ENCODE measurements around the gene BOD1L2. TPM values are rescaled to one million over a fixed set of nuclear protein-coding genes. Genes with fewer than 3 reads are reported as not detected.

Gene BOD1L2
- total RNA-seq, 1 donor from 2014 or later: not detected

GRCh38 chr18:57121542-57122112 lies 25.3 kb upstream of the BOD1L2 start:
- Mint-ChIP-seq H3K27ac (no peak overlapping the region), H3K27me3 (peaks cover 45% of the 10 kb centered on the region), H3K4me3 (no peak overlapping the region), H3K9me3 (no peaks in the 10 kb centered on the region), H3K4me1 (no peaks in the 10 kb centered on the region), H3K36me3 (ENCODE audit: low read depth) (no peaks in the 10 kb centered on the region)
- ATAC-seq (ENCODE audit: low read depth) (no peak), DNase-seq (no peak)
- ChIA-PET POLR2A (no interaction called here), CTCF (no interaction called here)
- no peak for TF ChIP-seq CTCF (IDR thresholded peaks at IDR 0.05)
- intact Hi-C loops (cut with micrococcal nuclease): no loop called here

- DNase-seq (no peak), ATAC-seq (ENCODE audit: low read depth) (no peak)
- H3K4me1 Mint-ChIP-seq: no peaks in the 10 kb centered on the region
- no peak for TF ChIP-seq CTCF (IDR thresholded peaks at IDR 0.05)
- ChIA-PET CTCF (no interaction called here), POLR2A (no interaction called here)
- no peak overlapping the region for H3K27ac Mint-ChIP-seq
- H3K4me3 Mint-ChIP-seq: no peak overlapping the region
- no peaks in the 10 kb centered on the region for H3K9me3 Mint-ChIP-seq
- intact Hi-C loops (cut with micrococcal nuclease): no loop called here
- no peaks in the 10 kb centered on the region for H3K36me3 Mint-ChIP-seq (ENCODE audit: low read depth)
- peaks cover 43% of the 10 kb centered on the region for H3K27me3 Mint-ChIP-seq
These were observed 23.9 kb upstream of the BOD1L2 start for GRCh38 chr18:57122936-57123510.

GRCh38 chr18:57125627-57126026 lies 21.3 kb upstream of the BOD1L2 start:
- ChIA-PET POLR2A (no interaction called here), CTCF (no interaction called here)
- intact Hi-C loops (cut with micrococcal nuclease): no loop called here
- no peaks in the 10 kb centered on the region for H3K4me1 Mint-ChIP-seq
- ATAC-seq (ENCODE audit: low read depth) (no peak), DNase-seq (no peak)
- H3K36me3 Mint-ChIP-seq (ENCODE audit: low read depth): no peaks in the 10 kb centered on the region
- no peak overlapping the region for H3K27ac Mint-ChIP-seq
- peaks cover 52% of the 10 kb centered on the region for H3K27me3 Mint-ChIP-seq
- no peaks in the 10 kb centered on the region for H3K9me3 Mint-ChIP-seq
- H3K4me3 Mint-ChIP-seq: no peak overlapping the region
- no peak for TF ChIP-seq CTCF (IDR thresholded peaks at IDR 0.05)

GRCh38 chr18:57128220-57128932 lies 18.5 kb upstream of the BOD1L2 start:
- intact Hi-C loops (cut with micrococcal nuclease): no loop called here
- no peak overlapping the region for H3K4me3 Mint-ChIP-seq
- no peak for ATAC-seq (ENCODE audit: low read depth)
- H3K9me3 Mint-ChIP-seq: no peaks in the 10 kb centered on the region
- peaks cover 48% of the 10 kb centered on the region for H3K27me3 Mint-ChIP-seq
- H3K27ac Mint-ChIP-seq: no peak overlapping the region
- H3K36me3 Mint-ChIP-seq (ENCODE audit: low read depth): no peaks in the 10 kb centered on the region
- POLR2A ChIA-PET: no interaction called here
- no peak for TF ChIP-seq CTCF (IDR thresholded peaks at IDR 0.05)
- CTCF ChIA-PET: no interaction called here
- DNase-seq: no peak
- no peaks in the 10 kb centered on the region for H3K4me1 Mint-ChIP-seq

GRCh38 chr18:57131101-57131500 lies 15.8 kb upstream of the BOD1L2 start:
- ChIA-PET POLR2A (no interaction called here), CTCF (no interaction called here)
- no peak for DNase-seq
- Mint-ChIP-seq H3K27ac (no peak overlapping the region), H3K36me3 (ENCODE audit: low read depth) (no peaks in the 10 kb centered on the region), H3K4me3 (no peak overlapping the region), H3K27me3 (peaks cover 63% of the 10 kb centered on the region), H3K9me3 (no peaks in the 10 kb centered on the region), H3K4me1 (no peaks in the 10 kb centered on the region)
- no peak for ATAC-seq (ENCODE audit: low read depth)
- intact Hi-C loops (cut with micrococcal nuclease): no loop called here
- no peak for TF ChIP-seq CTCF (IDR thresholded peaks at IDR 0.05)

Data from activated B cell treated with CpG ODN at 0.5 μM for 24 hours (primary cell).